GM23248 (cell line): ENCODE measurements around the gene ZDHHC11. TPM values are rescaled to one million over a fixed set of nuclear protein-coding genes. Genes with fewer than 3 reads are reported as not detected.
"Not testable (repeated sequence)": the region's sequence is repeated elsewhere in the genome, so short reads cannot be mapped to it uniquely, and the experiment has no call there.

Experiments
- DNase-seq: peaks from one replicate; pipeline ENCODE4 v3.0.0-alpha.2; 2015
- H2AFZ ChIP-seq: fragments of 200-600 bp; sonication (generic); 2 replicates; pipeline ENCODE4 v1.6.1; 2016; ENCODE audit warnings: antibody characterized with exemption
- H3F3A ChIP-seq: fragments of 200-600 bp; sonication (generic); 2 replicates; pipeline ENCODE4 v1.6.1; 2016; ENCODE audit warnings: mild to moderate bottlenecking, antibody characterized with exemption, mixed run types; ENCODE audit not compliant: insufficient read depth
- H3K27ac ChIP-seq: fragments of 200-600 bp; sonication (generic); 2 replicates; pipeline ENCODE4 v1.5.1; 2016; ENCODE audit warnings: mild to moderate bottlenecking
- H3K27me3 ChIP-seq: fragments of 200-600 bp; sonication (generic); replicated peaks from 2 replicates; pipeline ENCODE4 v1.6.1; 2016; ENCODE audit warnings: mild to moderate bottlenecking; ENCODE audit not compliant: insufficient read depth
- H3K36me3 ChIP-seq: fragments of 200-600 bp; sonication (generic); 2 replicates; pipeline ENCODE4 v1.6.1; 2016; ENCODE audit warnings: low read depth, mild to moderate bottlenecking
- H3K4me1 ChIP-seq: fragments of 200-600 bp; sonication (generic); 2 replicates; pipeline ENCODE4 v1.6.1; 2016; ENCODE audit warnings: mild to moderate bottlenecking; ENCODE audit not compliant: insufficient read depth
- H3K4me2 ChIP-seq: fragments of 200-600 bp; sonication (generic); one replicate; pipeline ENCODE4 v1.6.1; 2016; ENCODE audit warnings: mild to moderate bottlenecking; ENCODE audit not compliant: unreplicated experiment
- H3K4me3 ChIP-seq: fragments of 200-600 bp; sonication (generic); 2 replicates; pipeline ENCODE4 v1.5.1; 2016; ENCODE audit warnings: mild to moderate bottlenecking
- H3K79me2 ChIP-seq: fragments of 200-600 bp; sonication (generic); 2 replicates; pipeline ENCODE4 v1.6.1; 2016; ENCODE audit warnings: mild to moderate bottlenecking; ENCODE audit not compliant: insufficient read depth
- H3K9ac ChIP-seq: fragments of 200-600 bp; sonication (generic); 2 replicates; pipeline ENCODE4 v1.6.1; 2016; ENCODE audit warnings: mild to moderate bottlenecking
- H3K9me2 ChIP-seq: fragments of 200-600 bp; sonication (generic); 2 replicates; pipeline ENCODE4 v1.6.1; 2016; ENCODE audit warnings: mixed run types, mild to moderate bottlenecking, moderate library complexity; ENCODE audit not compliant: insufficient read depth
- H3K9me3 ChIP-seq: fragments of 200-600 bp; sonication (generic); one replicate; pipeline ENCODE4 v1.6.1; 2017; ENCODE audit warnings: low read depth
- H4K20me1 ChIP-seq: fragments of 200-600 bp; sonication (generic); 2 replicates; pipeline ENCODE4 v1.6.0; 2016; ENCODE audit not compliant: insufficient read depth
- WGBS, 2 experiments: methylation state at CpG; one replicate each; pipeline ENCODE4 v1.1.6; 2015 to 2017; ENCODE audit warnings: low lambda C conversion rate in 2 of 2, low coverage in 1 of 2; ENCODE audit errors: missing lambda C conversion rate in 2 of 2; 5-methylcytosine and 5-hydroxymethylcytosine counted together
- in situ Hi-C: fragments of 300-500 bp; cut with MboI; formaldehyde crosslinking; loops from 2 replicates; pipeline ENCODE4 v1.15.0; 2020
- polyA plus RNA-seq: library from polyadenylated mRNA; unstranded; fragments of >200 nt; fragmentation: Nextera tagmentation; extraction: Ambion mirVana; gene quantifications from 2 replicates; pipeline ENCODE4 v1.2.1, GENCODE V29; 2016
- total RNA-seq: library from RNA; depleted of rRNA; stranded (reverse); fragments of >200 nt; shearing (Covaris generic); gene quantifications from 2 replicates; pipeline ENCODE4 v1.2.3, GENCODE V29; 2014

Gene ZDHHC11
- total and polyA plus RNA-seq, 2 experiments from 2014 or later, result 0.26 to 0.65 TPM

DNA sequence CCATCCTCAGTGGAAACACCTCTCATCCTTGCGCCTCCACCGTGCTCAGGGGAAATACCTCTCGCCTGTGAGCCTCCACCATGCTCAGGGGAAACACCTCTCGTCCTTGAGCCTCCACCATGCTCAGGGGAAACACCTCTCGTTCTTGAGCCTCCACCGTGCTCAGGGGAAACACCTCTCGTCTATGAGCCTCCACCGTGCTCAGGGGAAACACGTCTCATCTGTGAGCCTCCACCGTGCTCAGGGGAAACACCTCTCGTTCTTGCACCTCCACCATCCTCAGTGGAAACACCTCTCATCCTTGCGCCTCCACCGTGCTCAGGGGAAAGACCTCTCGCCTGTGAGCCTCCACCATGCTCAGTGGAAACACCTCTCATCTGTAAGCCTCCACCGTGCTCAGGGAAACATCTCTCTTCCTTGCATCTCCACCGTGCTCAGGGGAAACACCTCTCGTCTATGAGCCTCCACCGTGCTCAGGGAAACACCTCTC, 4.1 kb downstream of the ZDHHC11 start:
- in situ Hi-C loops, H3K4me3 ChIP-seq, H3K9me2 ChIP-seq: not testable (repeated sequence)

DNA sequence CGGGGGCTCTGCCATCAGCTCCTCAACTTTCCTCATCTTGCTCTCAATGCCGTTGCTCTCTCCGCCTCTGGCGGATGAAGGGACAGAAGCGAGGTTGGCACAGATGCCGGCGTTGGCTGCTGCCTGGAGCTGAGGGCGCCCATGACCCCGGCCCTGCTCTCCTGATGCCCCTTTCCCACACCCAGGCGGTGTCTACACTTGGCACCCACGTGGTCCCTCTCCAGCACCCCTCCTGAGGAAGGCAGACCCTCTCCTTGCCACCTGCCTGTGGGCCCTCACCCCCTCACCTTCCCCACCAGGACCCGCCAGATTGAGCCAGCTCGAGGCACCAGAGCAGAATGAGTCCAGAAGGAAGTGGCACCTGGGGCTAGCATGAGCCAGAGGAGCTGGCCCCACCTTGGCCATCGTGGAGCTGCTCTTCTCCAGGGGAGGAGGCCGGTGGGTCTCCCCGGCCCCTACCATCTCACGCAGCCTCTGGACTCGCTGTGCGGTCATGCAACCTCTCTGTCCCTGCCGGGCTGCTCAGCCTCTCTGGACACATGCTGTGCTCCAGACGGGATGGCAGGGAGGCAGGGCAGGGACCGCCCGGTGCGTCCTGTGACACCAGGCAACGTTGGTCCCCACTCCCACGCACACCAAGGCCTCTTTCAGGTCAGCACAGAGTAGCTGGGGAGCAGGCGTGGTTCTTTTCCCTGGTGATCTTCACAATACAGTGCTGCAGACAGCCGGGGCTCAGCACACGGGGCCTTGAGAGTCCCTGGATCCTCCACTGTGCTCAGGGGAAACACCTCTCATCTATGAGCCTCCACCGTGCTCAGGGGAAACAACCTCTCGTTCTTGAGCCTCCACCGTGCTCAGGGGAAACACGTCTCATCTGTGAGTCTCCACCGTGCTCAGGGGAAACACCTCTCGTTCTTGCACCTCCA, 4.8 kb downstream of the ZDHHC11 start:
- H3K4me2 ChIP-seq, H2AFZ ChIP-seq, H3K4me3 ChIP-seq, H3K9me2 ChIP-seq, H3K36me3 ChIP-seq, H3K79me2 ChIP-seq, H3K27ac ChIP-seq, H3F3A ChIP-seq, DNase-seq, in situ Hi-C loops, H3K9me3 ChIP-seq, H4K20me1 ChIP-seq, H3K4me1 ChIP-seq, H3K9ac ChIP-seq, H3K27me3 ChIP-seq: not testable (repeated sequence)
- 72 to 76% methylated on average over 26 to 31 of the region's 35 CpGs for WGBS, 2 experiments

More for the DNA sequence above, 4.1 kb downstream of the ZDHHC11 start:
- H3K27ac ChIP-seq, H3K4me2 ChIP-seq, H3K27me3 ChIP-seq, H3K4me1 ChIP-seq, H3K36me3 ChIP-seq, DNase-seq, H3K9ac ChIP-seq, H3K79me2 ChIP-seq, H3K9me3 ChIP-seq, H2AFZ ChIP-seq, H3F3A ChIP-seq, H4K20me1 ChIP-seq: not testable (repeated sequence)
- WGBS, 2 experiments, result 73% methylated on average over 18 of the region's 18 CpGs

DNA sequence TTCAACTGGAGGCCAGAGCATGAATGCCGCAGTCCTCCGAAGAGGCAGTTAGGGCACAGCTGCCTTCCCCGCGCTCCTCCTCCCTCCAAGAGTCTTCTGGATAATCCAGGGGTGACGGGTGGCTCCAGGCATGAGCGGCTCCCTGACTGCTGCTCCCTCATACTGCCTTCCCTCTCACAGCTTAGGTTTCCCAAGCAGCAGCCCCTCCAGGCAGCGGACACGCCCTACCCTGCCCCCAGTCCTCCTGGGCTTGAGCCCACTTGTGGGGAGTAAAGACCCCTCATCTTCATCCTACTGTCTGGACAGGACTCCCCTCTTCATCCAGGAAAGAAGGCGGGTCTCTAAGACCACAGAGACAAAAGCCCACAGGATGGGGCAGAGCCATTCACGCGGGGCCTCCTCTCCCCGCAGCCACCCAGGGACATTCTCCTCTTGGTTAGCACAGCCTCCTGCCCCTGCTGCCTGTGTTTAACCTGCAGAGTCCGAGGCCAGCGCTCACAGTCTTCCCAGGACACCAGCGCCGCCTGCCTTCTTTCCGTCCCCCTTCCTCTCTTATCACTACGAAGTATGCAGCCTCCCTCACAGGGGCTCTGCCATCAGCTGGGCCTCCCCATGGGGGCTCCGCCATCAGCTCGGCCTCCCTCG, 5.6 kb downstream of the ZDHHC11 start:
- H3K9ac ChIP-seq, H3K9me2 ChIP-seq, H3K4me3 ChIP-seq, H3K4me1 ChIP-seq, H3K9me3 ChIP-seq, H3K27me3 ChIP-seq, in situ Hi-C loops, DNase-seq, H3F3A ChIP-seq, H3K36me3 ChIP-seq, H3K27ac ChIP-seq, H3K4me2 ChIP-seq, H2AFZ ChIP-seq, H3K79me2 ChIP-seq, H4K20me1 ChIP-seq: not testable (repeated sequence)
- WGBS, 2 experiments, result 76 to 80% methylated on average over 13 to 16 of the region's 21 CpGs

DNA sequence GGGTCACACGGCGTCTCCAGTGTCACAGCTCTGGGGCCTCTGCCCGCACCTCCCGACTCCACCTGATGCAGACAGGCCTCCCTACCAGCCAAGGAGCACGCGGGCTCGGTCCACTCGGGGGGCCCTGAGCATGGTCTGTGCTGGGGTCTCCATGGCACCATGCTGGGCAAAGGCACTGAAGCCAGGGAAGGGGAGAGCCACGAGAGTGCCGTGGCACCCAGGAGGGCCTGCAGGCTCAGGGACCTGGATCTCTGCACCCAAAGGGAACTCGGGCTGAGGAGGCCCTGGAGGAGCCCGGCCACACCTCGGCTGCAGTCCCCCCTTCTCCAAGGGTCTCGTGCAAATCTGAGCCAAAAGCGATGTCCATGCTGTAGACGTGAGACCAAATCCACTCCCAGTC, 6.4 kb downstream of the ZDHHC11 start:
- H3K9ac ChIP-seq, H2AFZ ChIP-seq, H3K27ac ChIP-seq, H3K4me2 ChIP-seq, H3K4me3 ChIP-seq, DNase-seq, H3K36me3 ChIP-seq, in situ Hi-C loops, H3K79me2 ChIP-seq, H3K4me1 ChIP-seq, H4K20me1 ChIP-seq, H3F3A ChIP-seq, H3K9me2 ChIP-seq, H3K27me3 ChIP-seq, H3K9me3 ChIP-seq: not testable (repeated sequence)
- WGBS, 2 experiments, result 89 to 93% methylated on average over 12 to 16 of the region's 16 CpGs

DNA sequence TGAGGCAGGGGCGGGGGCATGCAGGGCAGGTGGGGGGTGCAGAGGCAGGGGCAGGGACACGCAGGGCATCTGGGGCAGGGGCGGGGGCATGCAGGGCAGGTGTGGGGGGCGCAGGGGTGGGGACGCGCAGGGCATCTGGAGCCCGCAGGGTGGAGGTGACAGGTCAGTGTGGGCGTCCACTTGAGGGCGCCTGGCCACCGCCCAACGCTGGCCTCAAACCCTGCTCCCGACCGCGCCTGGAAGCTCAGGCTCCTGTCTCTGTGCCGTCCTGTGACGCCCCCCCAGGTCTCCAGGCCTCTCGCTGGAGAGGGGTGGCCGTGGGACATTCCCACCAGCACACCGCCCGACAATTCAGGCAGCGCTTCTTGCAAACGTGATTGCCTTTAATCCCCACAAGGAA, 6.9 kb downstream of the ZDHHC11 start:
- 82 to 83% methylated on average over 11 to 22 of the region's 22 CpGs for WGBS, 2 experiments
- in situ Hi-C loops, H3K27ac ChIP-seq: not testable (repeated sequence)

DNA sequence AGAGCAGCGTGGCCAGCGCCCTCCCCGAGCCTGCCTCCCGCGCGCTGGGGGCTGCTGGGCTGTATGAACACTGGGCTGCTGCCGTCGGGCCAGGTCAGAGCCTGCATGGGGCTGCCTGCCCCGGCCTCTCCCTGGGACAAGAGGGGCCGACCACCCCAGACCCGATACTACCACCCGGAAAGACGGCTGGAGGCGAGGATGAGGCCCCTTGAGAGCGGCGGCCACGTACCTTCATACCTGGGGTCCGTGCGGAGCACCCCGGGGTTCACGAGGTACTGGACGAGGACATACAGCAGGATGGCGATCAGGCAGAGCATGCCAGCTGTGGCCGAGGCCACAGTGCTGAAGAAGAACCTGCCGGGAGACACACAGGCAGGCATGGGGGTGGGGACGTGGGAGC, 7.4 kb downstream of the ZDHHC11 start:
- in situ Hi-C loops, H3K9ac ChIP-seq: not testable (repeated sequence)
- WGBS, 2 experiments, result 80 to 88% methylated on average over 14 to 26 of the region's 26 CpGs

More for the DNA sequence above, 6.9 kb downstream of the ZDHHC11 start:
- H4K20me1 ChIP-seq, DNase-seq, H3F3A ChIP-seq, H3K79me2 ChIP-seq, H3K9me2 ChIP-seq, H2AFZ ChIP-seq, H3K4me1 ChIP-seq, H3K27me3 ChIP-seq, H3K9me3 ChIP-seq, H3K4me2 ChIP-seq, H3K36me3 ChIP-seq, H3K4me3 ChIP-seq, H3K9ac ChIP-seq: not testable (repeated sequence)

DNA sequence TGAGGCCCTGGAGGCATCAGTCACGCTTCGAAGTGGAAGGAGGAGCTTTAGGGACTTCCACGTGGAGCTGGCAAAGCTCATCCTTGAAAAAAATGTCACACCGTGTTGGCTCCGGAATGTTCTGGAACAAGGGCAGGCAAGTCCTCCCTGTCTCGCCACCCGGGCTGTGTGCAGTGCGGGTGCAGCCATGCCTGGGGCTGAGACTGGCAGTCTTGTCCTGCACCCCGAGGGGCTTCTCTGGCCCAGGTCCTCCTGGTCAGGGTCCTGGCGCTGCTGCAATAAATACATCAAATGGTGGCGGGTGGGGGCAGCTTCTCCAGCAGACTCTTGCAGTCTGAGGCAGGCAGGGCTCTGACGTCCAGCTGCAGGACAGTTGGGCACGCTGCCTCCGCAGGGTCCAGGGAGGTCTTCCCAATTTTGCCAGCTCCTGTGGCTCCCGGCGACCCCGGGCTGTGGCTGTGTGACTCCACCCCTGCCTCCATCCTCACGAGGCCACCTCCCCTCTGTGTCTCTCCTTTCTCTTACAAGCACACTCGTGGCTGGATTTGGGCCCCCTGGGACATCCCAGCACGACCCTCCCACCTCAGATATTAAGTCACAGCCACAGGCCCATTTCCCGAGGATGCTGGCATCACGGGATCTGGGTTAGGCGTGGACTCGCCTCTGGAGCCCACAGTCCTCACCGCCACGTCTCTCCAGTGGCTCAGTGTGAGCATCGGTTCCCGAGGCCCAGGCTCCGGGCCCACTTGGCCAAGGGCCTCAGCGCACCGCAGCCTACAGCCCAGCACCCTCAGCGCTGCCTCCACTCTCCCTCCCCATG, 8.2 kb downstream of the ZDHHC11 start:
- H3K27ac ChIP-seq, H3K27me3 ChIP-seq, DNase-seq, H3K9ac ChIP-seq, in situ Hi-C loops, H3K36me3 ChIP-seq, H3K4me2 ChIP-seq, H3F3A ChIP-seq, H3K79me2 ChIP-seq, H4K20me1 ChIP-seq, H2AFZ ChIP-seq, H3K9me3 ChIP-seq, H3K4me3 ChIP-seq, H3K4me1 ChIP-seq, H3K9me2 ChIP-seq: not testable (repeated sequence)
- WGBS, 2 experiments, result 83 to 87% methylated on average over 27 to 29 of the region's 32 CpGs

More for the DNA sequence above, 7.4 kb downstream of the ZDHHC11 start:
- not testable (repeated sequence) for H3K9me2 ChIP-seq, H3K9me3 ChIP-seq, H3K36me3 ChIP-seq, H3F3A ChIP-seq, H3K79me2 ChIP-seq, H3K4me3 ChIP-seq, H3K4me1 ChIP-seq, H2AFZ ChIP-seq, H3K27ac ChIP-seq, H3K4me2 ChIP-seq, H3K27me3 ChIP-seq, H4K20me1 ChIP-seq, DNase-seq
